ENCODE data around the gene TEKTIP1.

DNA sequence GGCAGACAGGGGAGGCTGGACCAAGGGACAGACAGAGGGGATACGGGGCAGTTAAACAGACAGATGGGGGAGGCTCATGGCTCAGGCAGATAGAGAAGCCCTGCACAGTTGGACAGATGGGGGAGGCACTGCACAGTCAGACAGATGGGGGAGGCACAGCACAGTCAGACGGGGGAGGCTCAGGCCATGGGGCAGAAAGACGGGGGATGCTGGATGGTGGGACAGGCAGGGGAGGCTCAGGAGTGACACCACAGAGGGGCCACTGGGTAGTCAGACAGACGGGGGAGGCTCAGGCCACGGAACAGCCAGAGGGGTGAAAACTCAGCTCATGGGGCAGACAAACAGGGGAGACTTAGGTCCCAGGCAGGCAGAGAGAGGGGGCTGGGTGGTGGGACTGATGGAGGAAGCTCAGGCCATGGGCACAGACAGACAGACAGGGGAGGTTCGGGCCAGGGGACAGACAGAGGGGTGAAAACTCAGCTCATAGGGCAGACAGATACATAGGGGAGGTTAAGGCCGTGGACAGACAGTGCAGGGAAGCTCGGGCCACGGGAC lies 17.5 kb downstream of the TEKTIP1 start:
- TF ChIP-seq, protein P1, sequence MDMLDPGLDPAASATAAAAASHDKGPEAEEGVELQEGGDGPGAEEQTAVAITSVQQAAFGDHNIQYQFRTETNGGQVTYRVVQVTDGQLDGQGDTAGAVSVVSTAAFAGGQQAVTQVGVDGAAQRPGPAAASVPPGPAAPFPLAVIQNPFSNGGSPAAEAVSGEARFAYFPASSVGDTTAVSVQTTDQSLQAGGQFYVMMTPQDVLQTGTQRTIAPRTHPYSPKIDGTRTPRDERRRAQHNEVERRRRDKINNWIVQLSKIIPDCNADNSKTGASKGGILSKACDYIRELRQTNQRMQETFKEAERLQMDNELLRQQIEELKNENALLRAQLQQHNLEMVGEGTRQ (IDR thresholded peaks at IDR 0.05; ENCODE audit: low read depth, low read length): no peak
- TF ChIP-seq, protein P2, sequence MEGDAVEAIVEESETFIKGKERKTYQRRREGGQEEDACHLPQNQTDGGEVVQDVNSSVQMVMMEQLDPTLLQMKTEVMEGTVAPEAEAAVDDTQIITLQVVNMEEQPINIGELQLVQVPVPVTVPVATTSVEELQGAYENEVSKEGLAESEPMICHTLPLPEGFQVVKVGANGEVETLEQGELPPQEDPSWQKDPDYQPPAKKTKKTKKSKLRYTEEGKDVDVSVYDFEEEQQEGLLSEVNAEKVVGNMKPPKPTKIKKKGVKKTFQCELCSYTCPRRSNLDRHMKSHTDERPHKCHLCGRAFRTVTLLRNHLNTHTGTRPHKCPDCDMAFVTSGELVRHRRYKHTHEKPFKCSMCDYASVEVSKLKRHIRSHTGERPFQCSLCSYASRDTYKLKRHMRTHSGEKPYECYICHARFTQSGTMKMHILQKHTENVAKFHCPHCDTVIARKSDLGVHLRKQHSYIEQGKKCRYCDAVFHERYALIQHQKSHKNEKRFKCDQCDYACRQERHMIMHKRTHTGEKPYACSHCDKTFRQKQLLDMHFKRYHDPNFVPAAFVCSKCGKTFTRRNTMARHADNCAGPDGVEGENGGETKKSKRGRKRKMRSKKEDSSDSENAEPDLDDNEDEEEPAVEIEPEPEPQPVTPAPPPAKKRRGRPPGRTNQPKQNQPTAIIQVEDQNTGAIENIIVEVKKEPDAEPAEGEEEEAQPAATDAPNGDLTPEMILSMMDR (conservative IDR thresholded peaks at IDR 0.05; ENCODE audit: low read depth, low read length): no peak
- TF ChIP-seq POLR2A (IDR thresholded peaks at IDR 0.05; ENCODE audit: low read depth, low read length): peak; percentile 9; the same call in 1 of the 2 replicates
- no peak for TF ChIP-seq BHLHE40 (IDR thresholded peaks at IDR 0.05; ENCODE audit: low read depth, low read length)
- no peak for TF ChIP-seq MAFK (IDR thresholded peaks at IDR 0.05; ENCODE audit: low read depth, low read length)
- TF ChIP-seq SMC3 (IDR thresholded peaks at IDR 0.05; ENCODE audit: low read depth, low read length): no peak
- TF ChIP-seq RAD21 (IDR thresholded peaks at IDR 0.05; ENCODE audit: low read length): no peak
- TF ChIP-seq MXI1 (IDR thresholded peaks at IDR 0.05; ENCODE audit: borderline replicate concordance, low read depth, low read length): no peak
- TF ChIP-seq RCOR1 (IDR thresholded peaks at IDR 0.05; ENCODE audit: insufficient replicate concordance, low read length): no peak
- no peak for TF ChIP-seq FOS (IDR thresholded peaks at IDR 0.05; ENCODE audit: low read depth, low read length)
- no peak for TF ChIP-seq CEBPB (IDR thresholded peaks at IDR 0.05; ENCODE audit: low read depth, low read length)

Measured in IMR-90 (cell line).